PC-9 (cell line): Measurements from ENCODE around the gene COL5A2. TPM values are rescaled to one million over a fixed set of nuclear protein-coding genes. Genes with fewer than 3 reads are reported as not detected.

Experiments used
- BruUV-seq: library from RNA; stranded (reverse); fragments of 400-500 nt; replicated peaks from 2 replicates; lab custom pipeline; 2021; lab: Mats Ljungman, UMichigan
- CTCF ChIA-PET: fragments of 300-600 bp; sonication (Branson Sonifier 250); formaldehyde crosslinking; loops from one replicate; lab custom pipeline; 2022; ENCODE audit warnings: antibody characterized with exemption; lab: Charles Lee
- POLR2A ChIA-PET: fragments of 300-600 bp; sonication (Branson Sonifier 250); formaldehyde crosslinking; loops from one replicate; lab custom pipeline; 2022; ENCODE audit warnings: antibody characterized with exemption; ENCODE audit not compliant: unreplicated experiment; lab: Charles Lee
- DNase-seq, 2 experiments: peaks; one replicate each; pipeline versions ENCODE4 v3.0.0 to v3.0.0-alpha.2; 2015 to 2022; ENCODE audit warnings: mixed read lengths in 1 of 2
- H2AFZ ChIP-seq: fragments of 200-600 bp; sonication (generic); 2 replicates; pipeline ENCODE4 v1.8.1; 2017; ENCODE audit warnings: antibody characterized with exemption
- H3F3A ChIP-seq: fragments of 200-600 bp; sonication (generic); 2 replicates; pipeline ENCODE4 v1.8.1; 2017; ENCODE audit warnings: antibody characterized with exemption, mild to moderate bottlenecking, low read depth; ENCODE audit not compliant: insufficient read depth
- H3K27ac ChIP-seq: fragments of 200-600 bp; sonication (generic); 2 replicates; pipeline ENCODE4 v1.6.1; 2016; ENCODE audit warnings: mixed run types
- H3K27me3 ChIP-seq: fragments of 200-600 bp; sonication (generic); 2 replicates; pipeline ENCODE4 v1.6.1; 2016; ENCODE audit warnings: low read depth, mixed run types; ENCODE audit not compliant: insufficient read depth
- H3K36me3 ChIP-seq: fragments of 200-600 bp; sonication (generic); 2 replicates; pipeline ENCODE4 v1.6.1; 2016; ENCODE audit warnings: low read depth, mixed run types
- H3K4me1 ChIP-seq: fragments of 200-600 bp; sonication (generic); replicated peaks from 2 replicates; pipeline ENCODE4 v1.6.1; 2016; ENCODE audit warnings: mixed run types; ENCODE audit not compliant: insufficient read depth
- H3K4me2 ChIP-seq: fragments of 200-600 bp; sonication (generic); 2 replicates; pipeline ENCODE4 v1.6.1; 2017; ENCODE audit warnings: mixed run types
- H3K4me3 ChIP-seq: fragments of 200-600 bp; sonication (generic); 2 replicates; pipeline ENCODE4 v1.6.1; 2016; ENCODE audit warnings: mixed run types
- H3K79me2 ChIP-seq: fragments of 200-600 bp; sonication (generic); 2 replicates; pipeline ENCODE4 v1.6.1; 2017; ENCODE audit warnings: low read depth, mixed run types
- H3K9me2 ChIP-seq: fragments of 200-600 bp; sonication (generic); 2 replicates; pipeline ENCODE4 v1.8.1; 2017; ENCODE audit warnings: mild to moderate bottlenecking; ENCODE audit not compliant: insufficient read depth
- H3K9me3 ChIP-seq: fragments of 200-600 bp; sonication (generic); 2 replicates; pipeline ENCODE4 v1.8.1; 2016; ENCODE audit warnings: low read depth; ENCODE audit not compliant: insufficient read depth
- H4K20me1 ChIP-seq: fragments of 200-600 bp; sonication (generic); 2 replicates; pipeline ENCODE4 v1.8.1; 2017; ENCODE audit not compliant: insufficient read depth
- CTCF ChIP-seq: fragments of 200-600 bp; sonication (generic); conservative IDR thresholded peaks from 2 replicates; pipeline ENCODE4 v1.6.1; 2017; ENCODE audit warnings: mixed run types, antibody characterized with exemption, mild to moderate bottlenecking, moderate library complexity
- EZH2 ChIP-seq: fragments of 200-600 bp; sonication (generic); IDR thresholded peaks from 2 replicates; pipeline ENCODE4 v1.8.0; 2017; ENCODE audit warnings: antibody characterized with exemption, low read depth
- intact Hi-C: fragments of 100-400 bp; cut with micrococcal nuclease; formaldehyde crosslinking; loops from one replicate; pipeline ENCODE4 v1.10.0; 2022; ENCODE audit not compliant: unreplicated experiment
- total RNA-seq: library from RNA; stranded (reverse); gene quantifications from 2 replicates; pipeline ENCODE4 v1.2.3, GENCODE V29; 2021

COL5A2 gene
- total RNA-seq, 1 experiment from 2014 or later: 0.55 TPM

- H3K4me2 ChIP-seq: no peak overlapping the region
- H3K4me3 ChIP-seq: no peak overlapping the region
- H3K4me1 ChIP-seq: no peaks in the 10 kb centered on the region
- POLR2A ChIA-PET: no interaction called here
- no peaks in the 10 kb centered on the region for H3K9me2 ChIP-seq
- BruUV-seq: no TSS peak
- H3K36me3 ChIP-seq: no peaks in the 10 kb centered on the region
- CTCF ChIA-PET: interaction anchor here (0.5 kb wide), 1 partner anchor 224 kb away, joined by 3 read pairs; no protein-coding TSS in a partner anchor
- no peak overlapping the region for H3K27ac ChIP-seq
- H3K79me2 ChIP-seq: no peaks in the 10 kb centered on the region
- H4K20me1 ChIP-seq: no peaks in the 10 kb centered on the region
- H2AFZ ChIP-seq: no peak overlapping the region
- TF ChIP-seq CTCF (no peak), EZH2 (no peak)
- no peaks in the 10 kb centered on the region for H3F3A ChIP-seq
- H3K9me3 ChIP-seq: no peaks in the 10 kb centered on the region
- DNase-seq: no peak
- H3K27me3 ChIP-seq: no peaks in the 10 kb centered on the region
- intact Hi-C loops: no loop called here
Measured at GRCh38 chr2:189178726-189179569, 613 bp downstream of the COL5A2 start.

GRCh38 chr2:189178054-189178453, 1.5 kb downstream of the COL5A2 start:
- no peaks in the 10 kb centered on the region for H3K79me2 ChIP-seq
- CTCF ChIA-PET: no interaction called here
- H2AFZ ChIP-seq: no peak overlapping the region
- POLR2A ChIA-PET: no interaction called here
- H3K4me1 ChIP-seq: no peaks in the 10 kb centered on the region
- no peak overlapping the region for H3K4me3 ChIP-seq
- no TSS peak for BruUV-seq
- H3F3A ChIP-seq: no peaks in the 10 kb centered on the region
- H3K9me3 ChIP-seq: no peaks in the 10 kb centered on the region
- no peaks in the 10 kb centered on the region for H3K27me3 ChIP-seq
- no peaks in the 10 kb centered on the region for H3K36me3 ChIP-seq
- TF ChIP-seq CTCF (0 out of 2 replicates have a peak, but pooled peaks have one; percentile 10), EZH2 (no peak)
- no peak overlapping the region for H3K27ac ChIP-seq
- H4K20me1 ChIP-seq: no peaks in the 10 kb centered on the region
- intact Hi-C loops: no loop called here
- H3K9me2 ChIP-seq: no peaks in the 10 kb centered on the region
- H3K4me2 ChIP-seq: no peak overlapping the region
- DNase-seq: no peak

- DNase-seq: no peak
- no peaks in the 10 kb centered on the region for H3K79me2 ChIP-seq
- H3K4me3 ChIP-seq: no peak overlapping the region
- H3K9me2 ChIP-seq: no peaks in the 10 kb centered on the region
- no peak overlapping the region for H2AFZ ChIP-seq
- no peaks in the 10 kb centered on the region for H4K20me1 ChIP-seq
- intact Hi-C loops: no loop called here
- H3K9me3 ChIP-seq: no peaks in the 10 kb centered on the region
- no peaks in the 10 kb centered on the region for H3K4me1 ChIP-seq
- no peak overlapping the region for H3K4me2 ChIP-seq
- no peaks in the 10 kb centered on the region for H3K36me3 ChIP-seq
- ChIA-PET CTCF (no interaction called here), POLR2A (no interaction called here)
- no peak overlapping the region for H3K27ac ChIP-seq
- no peaks in the 10 kb centered on the region for H3F3A ChIP-seq
- no peak for TF ChIP-seq CTCF
- no peak for TF ChIP-seq EZH2
- BruUV-seq: no TSS peak
- no peaks in the 10 kb centered on the region for H3K27me3 ChIP-seq
Measured at GRCh38 chr2:189177251-189177840, 2.2 kb downstream of the COL5A2 start.
